Measurements from ENCODE around the gene TLE1. TPM values are rescaled to one million over a fixed set of nuclear protein-coding genes. Genes with fewer than 3 reads are reported as not detected.

The TLE1 gene
- total RNA-seq, 1 experiment from 2014 or later: 97.7 TPM

DNA sequence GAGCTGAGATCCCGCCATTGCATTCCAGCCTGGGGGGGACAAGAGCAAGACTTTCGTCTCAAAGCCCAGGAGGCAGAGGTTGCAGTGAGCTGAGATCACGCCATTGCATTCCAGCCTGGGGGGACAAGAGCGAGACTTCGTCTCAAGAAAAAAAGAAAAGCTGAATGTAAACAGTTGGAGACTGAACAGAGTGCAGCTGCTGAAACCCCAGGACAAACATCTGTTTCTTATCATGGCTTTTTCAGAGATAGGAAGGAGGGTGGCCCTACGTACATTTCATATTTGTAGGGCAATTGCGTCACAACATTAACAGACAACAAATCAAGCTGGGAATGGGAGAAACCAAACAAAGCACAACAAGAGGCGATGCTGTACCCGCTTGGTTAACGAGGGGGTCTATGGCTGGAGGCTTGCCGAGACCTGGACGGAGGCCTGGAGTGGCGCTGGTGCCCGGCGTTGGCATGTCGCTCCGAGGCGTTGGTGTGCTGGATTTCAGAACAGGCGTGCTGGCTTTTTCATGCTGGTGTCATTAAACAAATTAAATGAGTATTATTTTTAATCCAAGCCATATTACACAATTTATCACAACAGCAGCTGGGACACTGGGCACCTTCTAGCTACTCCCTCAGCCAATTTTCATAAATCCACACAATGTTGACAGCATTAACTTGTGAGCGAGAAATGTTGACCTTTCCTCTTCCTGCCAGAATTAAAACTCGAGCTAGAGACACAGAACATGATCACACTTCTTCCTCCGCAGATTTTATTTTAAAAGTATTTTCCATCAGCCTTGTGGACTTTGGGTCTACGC, 76.1 kb downstream of the TLE1 start (continued):
- TF ChIP-seq KAT7 (CRISPR knock-in tag; IDR thresholded peaks at IDR 0.05; ENCODE audit: borderline replicate concordance) (no peak), RELA (CRISPR knock-in tag; IDR thresholded peaks at IDR 0.05; ENCODE audit: borderline replicate concordance) (no peak), NFE2L1 (CRISPR knock-in tag; IDR thresholded peaks at IDR 0.05) (no peak), ETV6 (CRISPR knock-in tag; IDR thresholded peaks at IDR 0.05) (no peak), ZNF671 (CRISPR knock-in tag; IDR thresholded peaks at IDR 0.05) (no peak)
- TF ChIP-seq, protein P1, sequence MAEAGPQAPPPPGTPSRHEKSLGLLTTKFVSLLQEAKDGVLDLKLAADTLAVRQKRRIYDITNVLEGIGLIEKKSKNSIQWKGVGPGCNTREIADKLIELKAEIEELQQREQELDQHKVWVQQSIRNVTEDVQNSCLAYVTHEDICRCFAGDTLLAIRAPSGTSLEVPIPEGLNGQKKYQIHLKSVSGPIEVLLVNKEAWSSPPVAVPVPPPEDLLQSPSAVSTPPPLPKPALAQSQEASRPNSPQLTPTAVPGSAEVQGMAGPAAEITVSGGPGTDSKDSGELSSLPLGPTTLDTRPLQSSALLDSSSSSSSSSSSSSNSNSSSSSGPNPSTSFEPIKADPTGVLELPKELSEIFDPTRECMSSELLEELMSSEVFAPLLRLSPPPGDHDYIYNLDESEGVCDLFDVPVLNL (CRISPR knock-in tag; IDR thresholded peaks at IDR 0.05; ENCODE audit: borderline replicate concordance, low read depth): no peak

DNA sequence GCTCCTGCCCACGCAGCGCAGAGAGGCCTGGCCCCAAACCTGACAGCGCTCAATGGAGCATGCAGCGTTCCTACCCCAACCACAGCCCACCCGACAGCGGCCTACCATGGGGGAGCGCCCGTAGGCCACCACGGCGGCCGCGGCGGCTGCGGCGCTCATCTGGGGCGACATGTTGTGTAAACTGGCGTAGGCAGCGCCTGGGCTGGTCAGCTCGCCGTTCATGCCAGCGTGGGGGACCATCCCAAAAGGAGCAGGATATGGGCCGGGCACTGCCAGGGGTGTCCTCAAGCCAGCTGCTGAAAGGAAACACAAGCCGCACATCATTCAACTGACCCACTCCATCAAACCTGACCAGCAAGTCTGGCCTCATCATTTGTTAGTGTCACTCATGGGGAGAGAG, 77.7 kb downstream of the TLE1 start:
- H3K27ac Mint-ChIP-seq: no peak overlapping the region
- H3K27me3 Mint-ChIP-seq (ENCODE audit: low read depth): no peaks in the 10 kb centered on the region
- H3K4me3 Mint-ChIP-seq: no peak overlapping the region
- ATAC-seq (no peak), DNase-seq (ENCODE audit: low spot score) (no peak)
- CTCF ChIA-PET: no interaction called here
- peaks cover 3% of the 10 kb centered on the region; the same call in 1 of the 2 replicates for H3K9me3 Mint-ChIP-seq
- POLR2A ChIA-PET: no interaction called here
- TF ChIP-seq HMGA2 (CRISPR knock-in tag; IDR thresholded peaks at IDR 0.05) (no peak), ZNF232 (CRISPR knock-in tag; IDR thresholded peaks at IDR 0.05) (no peak), ZNF423 (CRISPR knock-in tag; IDR thresholded peaks at IDR 0.05) (no peak), ATF1 (CRISPR knock-in tag; IDR thresholded peaks at IDR 0.05) (no peak), CREM (CRISPR knock-in tag; IDR thresholded peaks at IDR 0.05) (no peak), ZNF671 (CRISPR knock-in tag; IDR thresholded peaks at IDR 0.05) (no peak), JUN (CRISPR knock-in tag; IDR thresholded peaks at IDR 0.05) (no peak), ZNF416 (CRISPR knock-in tag; IDR thresholded peaks at IDR 0.05) (no peak), ZNF263 (CRISPR knock-in tag; IDR thresholded peaks at IDR 0.05; ENCODE audit: low read depth) (no peak), GABPB1 (CRISPR knock-in tag; IDR thresholded peaks at IDR 0.05) (no peak)
- TF ChIP-seq, protein P2, sequence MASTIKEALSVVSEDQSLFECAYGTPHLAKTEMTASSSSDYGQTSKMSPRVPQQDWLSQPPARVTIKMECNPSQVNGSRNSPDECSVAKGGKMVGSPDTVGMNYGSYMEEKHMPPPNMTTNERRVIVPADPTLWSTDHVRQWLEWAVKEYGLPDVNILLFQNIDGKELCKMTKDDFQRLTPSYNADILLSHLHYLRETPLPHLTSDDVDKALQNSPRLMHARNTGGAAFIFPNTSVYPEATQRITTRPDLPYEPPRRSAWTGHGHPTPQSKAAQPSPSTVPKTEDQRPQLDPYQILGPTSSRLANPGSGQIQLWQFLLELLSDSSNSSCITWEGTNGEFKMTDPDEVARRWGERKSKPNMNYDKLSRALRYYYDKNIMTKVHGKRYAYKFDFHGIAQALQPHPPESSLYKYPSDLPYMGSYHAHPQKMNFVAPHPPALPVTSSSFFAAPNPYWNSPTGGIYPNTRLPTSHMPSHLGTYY (CRISPR knock-in tag; IDR thresholded peaks at IDR 0.05): no peak
- TF ChIP-seq, protein P3, sequence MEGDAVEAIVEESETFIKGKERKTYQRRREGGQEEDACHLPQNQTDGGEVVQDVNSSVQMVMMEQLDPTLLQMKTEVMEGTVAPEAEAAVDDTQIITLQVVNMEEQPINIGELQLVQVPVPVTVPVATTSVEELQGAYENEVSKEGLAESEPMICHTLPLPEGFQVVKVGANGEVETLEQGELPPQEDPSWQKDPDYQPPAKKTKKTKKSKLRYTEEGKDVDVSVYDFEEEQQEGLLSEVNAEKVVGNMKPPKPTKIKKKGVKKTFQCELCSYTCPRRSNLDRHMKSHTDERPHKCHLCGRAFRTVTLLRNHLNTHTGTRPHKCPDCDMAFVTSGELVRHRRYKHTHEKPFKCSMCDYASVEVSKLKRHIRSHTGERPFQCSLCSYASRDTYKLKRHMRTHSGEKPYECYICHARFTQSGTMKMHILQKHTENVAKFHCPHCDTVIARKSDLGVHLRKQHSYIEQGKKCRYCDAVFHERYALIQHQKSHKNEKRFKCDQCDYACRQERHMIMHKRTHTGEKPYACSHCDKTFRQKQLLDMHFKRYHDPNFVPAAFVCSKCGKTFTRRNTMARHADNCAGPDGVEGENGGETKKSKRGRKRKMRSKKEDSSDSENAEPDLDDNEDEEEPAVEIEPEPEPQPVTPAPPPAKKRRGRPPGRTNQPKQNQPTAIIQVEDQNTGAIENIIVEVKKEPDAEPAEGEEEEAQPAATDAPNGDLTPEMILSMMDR (IDR thresholded peaks at IDR 0.05): no peak
- TF ChIP-seq, protein P4, sequence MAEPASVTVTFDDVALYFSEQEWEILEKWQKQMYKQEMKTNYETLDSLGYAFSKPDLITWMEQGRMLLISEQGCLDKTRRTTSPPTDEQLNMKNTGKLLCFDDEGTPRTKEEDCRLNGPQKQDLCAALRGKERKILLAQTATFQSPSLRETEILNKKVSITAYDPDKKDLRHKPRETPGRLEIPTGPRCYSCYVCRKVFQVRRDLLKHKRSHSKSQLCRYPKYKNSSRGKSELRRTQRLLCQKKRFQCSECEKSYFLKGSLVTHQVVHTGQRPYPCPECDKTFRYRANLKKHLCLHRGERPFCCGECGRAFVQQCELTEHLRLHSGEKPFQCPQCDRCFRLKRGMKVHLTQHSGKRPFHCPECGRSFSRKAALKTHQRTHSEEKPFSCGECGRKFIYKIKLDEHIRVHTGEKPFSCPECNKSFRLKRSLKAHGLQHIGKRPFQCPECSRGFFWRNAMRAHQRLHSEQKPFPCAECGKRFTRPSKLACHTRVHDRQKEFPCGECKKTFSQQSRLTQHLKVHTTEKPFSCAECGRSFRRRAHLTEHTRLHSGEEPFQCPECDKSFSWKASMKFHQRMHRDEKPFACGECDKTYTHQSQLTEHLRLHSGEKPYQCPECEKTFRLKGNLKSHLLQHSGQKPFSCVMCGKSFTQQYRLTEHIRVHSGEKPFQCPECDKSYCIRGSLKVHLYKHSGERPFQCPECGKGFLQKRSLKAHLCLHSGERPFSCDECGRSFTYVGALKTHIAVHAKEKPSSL (CRISPR knock-in tag; conservative IDR thresholded peaks at IDR 0.05): no peak
- TF ChIP-seq, protein P5, sequence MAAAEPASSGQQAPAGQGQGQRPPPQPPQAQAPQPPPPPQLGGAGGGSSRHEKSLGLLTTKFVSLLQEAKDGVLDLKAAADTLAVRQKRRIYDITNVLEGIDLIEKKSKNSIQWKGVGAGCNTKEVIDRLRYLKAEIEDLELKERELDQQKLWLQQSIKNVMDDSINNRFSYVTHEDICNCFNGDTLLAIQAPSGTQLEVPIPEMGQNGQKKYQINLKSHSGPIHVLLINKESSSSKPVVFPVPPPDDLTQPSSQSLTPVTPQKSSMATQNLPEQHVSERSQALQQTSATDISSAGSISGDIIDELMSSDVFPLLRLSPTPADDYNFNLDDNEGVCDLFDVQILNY (CRISPR knock-in tag; IDR thresholded peaks at IDR 0.05): no peak
- TF ChIP-seq, protein P6, sequence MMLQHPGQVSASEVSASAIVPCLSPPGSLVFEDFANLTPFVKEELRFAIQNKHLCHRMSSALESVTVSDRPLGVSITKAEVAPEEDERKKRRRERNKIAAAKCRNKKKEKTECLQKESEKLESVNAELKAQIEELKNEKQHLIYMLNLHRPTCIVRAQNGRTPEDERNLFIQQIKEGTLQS (CRISPR knock-in tag; conservative IDR thresholded peaks at IDR 0.05): no peak
- TF ChIP-seq, protein P7, sequence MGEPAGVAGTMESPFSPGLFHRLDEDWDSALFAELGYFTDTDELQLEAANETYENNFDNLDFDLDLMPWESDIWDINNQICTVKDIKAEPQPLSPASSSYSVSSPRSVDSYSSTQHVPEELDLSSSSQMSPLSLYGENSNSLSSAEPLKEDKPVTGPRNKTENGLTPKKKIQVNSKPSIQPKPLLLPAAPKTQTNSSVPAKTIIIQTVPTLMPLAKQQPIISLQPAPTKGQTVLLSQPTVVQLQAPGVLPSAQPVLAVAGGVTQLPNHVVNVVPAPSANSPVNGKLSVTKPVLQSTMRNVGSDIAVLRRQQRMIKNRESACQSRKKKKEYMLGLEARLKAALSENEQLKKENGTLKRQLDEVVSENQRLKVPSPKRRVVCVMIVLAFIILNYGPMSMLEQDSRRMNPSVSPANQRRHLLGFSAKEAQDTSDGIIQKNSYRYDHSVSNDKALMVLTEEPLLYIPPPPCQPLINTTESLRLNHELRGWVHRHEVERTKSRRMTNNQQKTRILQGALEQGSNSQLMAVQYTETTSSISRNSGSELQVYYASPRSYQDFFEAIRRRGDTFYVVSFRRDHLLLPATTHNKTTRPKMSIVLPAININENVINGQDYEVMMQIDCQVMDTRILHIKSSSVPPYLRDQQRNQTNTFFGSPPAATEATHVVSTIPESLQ (CRISPR knock-in tag; IDR thresholded peaks at IDR 0.05): no peak
- TF ChIP-seq, protein P8, sequence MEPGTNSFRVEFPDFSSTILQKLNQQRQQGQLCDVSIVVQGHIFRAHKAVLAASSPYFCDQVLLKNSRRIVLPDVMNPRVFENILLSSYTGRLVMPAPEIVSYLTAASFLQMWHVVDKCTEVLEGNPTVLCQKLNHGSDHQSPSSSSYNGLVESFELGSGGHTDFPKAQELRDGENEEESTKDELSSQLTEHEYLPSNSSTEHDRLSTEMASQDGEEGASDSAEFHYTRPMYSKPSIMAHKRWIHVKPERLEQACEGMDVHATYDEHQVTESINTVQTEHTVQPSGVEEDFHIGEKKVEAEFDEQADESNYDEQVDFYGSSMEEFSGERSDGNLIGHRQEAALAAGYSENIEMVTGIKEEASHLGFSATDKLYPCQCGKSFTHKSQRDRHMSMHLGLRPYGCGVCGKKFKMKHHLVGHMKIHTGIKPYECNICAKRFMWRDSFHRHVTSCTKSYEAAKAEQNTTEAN (CRISPR knock-in tag; IDR thresholded peaks at IDR 0.05): no peak
- TF ChIP-seq, protein P9, sequence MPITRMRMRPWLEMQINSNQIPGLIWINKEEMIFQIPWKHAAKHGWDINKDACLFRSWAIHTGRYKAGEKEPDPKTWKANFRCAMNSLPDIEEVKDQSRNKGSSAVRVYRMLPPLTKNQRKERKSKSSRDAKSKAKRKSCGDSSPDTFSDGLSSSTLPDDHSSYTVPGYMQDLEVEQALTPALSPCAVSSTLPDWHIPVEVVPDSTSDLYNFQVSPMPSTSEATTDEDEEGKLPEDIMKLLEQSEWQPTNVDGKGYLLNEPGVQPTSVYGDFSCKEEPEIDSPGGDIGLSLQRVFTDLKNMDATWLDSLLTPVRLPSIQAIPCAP (CRISPR knock-in tag; IDR thresholded peaks at IDR 0.05): no peak
- TF ChIP-seq, protein P10, sequence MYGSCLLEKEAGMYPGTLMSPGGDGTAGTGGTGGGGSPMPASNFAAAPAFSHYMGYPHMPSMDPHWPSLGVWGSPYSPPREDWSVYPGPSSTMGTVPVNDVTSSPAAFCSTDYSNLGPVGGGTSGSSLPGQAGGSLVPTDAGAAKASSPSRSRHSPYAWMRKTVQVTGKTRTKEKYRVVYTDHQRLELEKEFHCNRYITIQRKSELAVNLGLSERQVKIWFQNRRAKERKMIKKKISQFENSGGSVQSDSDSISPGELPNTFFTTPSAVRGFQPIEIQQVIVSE (CRISPR knock-in tag; IDR thresholded peaks at IDR 0.05; ENCODE audit: borderline replicate concordance): no peak
- H3K4me1 Mint-ChIP-seq: no peaks in the 10 kb centered on the region
- H3K36me3 Mint-ChIP-seq: peaks cover 84% of the 10 kb centered on the region
